AG09309 (cell line): ENCODE data around the gene TRIM17.

ENCODE experiments used
- DNase-seq: peaks from one replicate; pipeline ENCODE4 v3.0.0-alpha.2; 2010; ENCODE audit warnings: low read depth
- H3K4me3 ChIP-seq: 2 replicates; pipeline ENCODE4 v1.5.1; 2011; ENCODE audit warnings: mild to moderate bottlenecking, low read depth, low read length, moderate library complexity; ENCODE audit not compliant: control insufficient read depth
- TF ChIP-seq, protein P1 (sequence below): IDR thresholded peaks from 2 replicates; pipeline ENCODE4 v1.5.1; 2011; ENCODE audit warnings: mild to moderate bottlenecking, low read depth, low read length, inconsistent platforms; ENCODE audit not compliant: insufficient read depth, control insufficient read depth; ENCODE audit errors: missing control alignments

TRIM17 gene

DNA sequence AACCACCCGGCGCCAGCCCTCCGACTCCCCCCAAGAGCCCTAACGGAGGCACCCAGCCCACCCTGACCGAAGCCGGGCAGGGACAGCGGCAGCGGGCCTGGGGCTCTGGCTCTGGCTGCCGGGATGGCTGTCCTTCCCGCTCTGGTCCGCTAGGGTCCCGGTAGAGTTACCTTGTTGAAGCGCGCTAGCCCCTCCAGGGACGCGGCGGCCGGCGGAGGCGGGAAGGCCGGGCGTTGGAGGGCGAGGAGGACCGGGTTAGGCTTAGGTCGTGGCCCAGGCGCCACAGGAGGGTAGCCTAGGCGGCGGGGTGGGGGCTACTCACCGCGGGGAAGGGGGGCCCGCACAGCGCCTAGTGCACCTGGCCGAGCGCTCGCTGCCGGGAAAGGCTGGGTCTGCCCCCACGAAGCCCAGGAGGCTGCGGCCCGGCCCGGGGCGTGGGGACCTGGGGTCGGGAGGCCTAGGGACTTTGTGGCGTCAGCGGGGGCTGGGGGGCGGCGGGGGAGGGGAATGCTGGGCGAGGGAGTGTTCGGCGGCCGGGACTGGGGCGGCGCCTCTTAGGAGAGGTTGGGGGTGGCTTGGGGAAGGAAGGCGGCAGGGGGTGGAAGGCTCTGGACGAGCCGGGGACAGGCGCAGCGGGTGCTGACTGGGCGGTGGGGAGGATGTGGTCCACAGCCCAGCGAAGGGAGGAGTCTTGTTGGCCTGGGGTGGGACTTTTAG lies at the start of gene TRIM17:
TRIM17 (minus strand) TSS at position 645 of the 717 bp plus-strand sequence. CDS start 1,789 bp downstream, outside the sequence.
- TF ChIP-seq, protein P1, sequence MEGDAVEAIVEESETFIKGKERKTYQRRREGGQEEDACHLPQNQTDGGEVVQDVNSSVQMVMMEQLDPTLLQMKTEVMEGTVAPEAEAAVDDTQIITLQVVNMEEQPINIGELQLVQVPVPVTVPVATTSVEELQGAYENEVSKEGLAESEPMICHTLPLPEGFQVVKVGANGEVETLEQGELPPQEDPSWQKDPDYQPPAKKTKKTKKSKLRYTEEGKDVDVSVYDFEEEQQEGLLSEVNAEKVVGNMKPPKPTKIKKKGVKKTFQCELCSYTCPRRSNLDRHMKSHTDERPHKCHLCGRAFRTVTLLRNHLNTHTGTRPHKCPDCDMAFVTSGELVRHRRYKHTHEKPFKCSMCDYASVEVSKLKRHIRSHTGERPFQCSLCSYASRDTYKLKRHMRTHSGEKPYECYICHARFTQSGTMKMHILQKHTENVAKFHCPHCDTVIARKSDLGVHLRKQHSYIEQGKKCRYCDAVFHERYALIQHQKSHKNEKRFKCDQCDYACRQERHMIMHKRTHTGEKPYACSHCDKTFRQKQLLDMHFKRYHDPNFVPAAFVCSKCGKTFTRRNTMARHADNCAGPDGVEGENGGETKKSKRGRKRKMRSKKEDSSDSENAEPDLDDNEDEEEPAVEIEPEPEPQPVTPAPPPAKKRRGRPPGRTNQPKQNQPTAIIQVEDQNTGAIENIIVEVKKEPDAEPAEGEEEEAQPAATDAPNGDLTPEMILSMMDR, result peak; percentile 28
- DNase-seq, result no peak
- peak within 1 kb of the TSS; percentile 31 for H3K4me3 ChIP-seq

DNA sequence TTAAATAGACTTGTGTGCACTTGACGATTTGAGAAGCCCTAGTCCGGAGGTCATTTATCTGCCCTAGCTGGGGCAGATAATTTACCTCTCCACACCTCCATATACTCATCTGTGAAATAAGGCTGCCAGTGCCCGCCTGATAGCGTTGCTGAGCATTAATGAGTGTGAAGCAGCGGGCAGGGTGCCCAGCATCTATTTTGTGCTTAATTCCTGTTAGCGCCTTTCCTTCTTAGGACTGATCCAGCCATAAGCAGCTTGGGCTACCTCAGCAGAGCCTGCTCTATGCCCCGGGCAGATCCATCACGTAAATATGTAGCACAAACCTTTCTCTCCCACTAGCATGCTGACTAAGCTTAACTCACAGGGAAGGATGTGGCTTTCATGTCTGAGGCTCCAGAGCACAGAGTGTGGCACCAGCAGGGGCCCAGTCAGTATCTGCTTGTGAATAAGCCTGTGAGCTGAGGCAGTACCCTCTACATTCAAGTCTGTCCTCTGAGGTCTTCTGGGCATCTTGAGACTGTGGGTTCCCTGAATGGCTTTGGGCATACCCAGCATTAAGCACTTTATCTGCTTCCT lies 49.0 kb upstream of the TRIM17 start:
- TF ChIP-seq, protein P1, result no peak
- no peak for DNase-seq
- no peak overlapping the region for H3K4me3 ChIP-seq

DNA sequence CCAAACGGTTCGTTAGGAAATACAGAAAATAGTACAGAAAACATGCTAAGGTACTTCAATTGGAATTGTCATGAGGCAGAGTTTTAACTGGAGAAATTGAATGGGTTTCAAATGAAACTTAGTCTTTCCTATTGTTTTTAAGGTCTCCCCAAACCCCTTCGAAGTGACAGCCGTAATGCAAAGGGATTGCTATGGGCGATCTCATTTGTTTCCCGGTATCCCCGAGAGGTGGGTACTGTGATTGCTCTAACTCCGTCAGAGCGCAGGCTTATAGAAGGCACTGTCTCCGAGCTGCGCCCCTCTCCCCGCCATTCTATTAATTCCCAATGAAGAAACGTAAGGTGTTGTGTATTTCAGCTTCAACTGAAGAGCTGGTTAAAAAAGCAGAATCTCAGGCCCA lies 48.5 kb upstream of the TRIM17 start:
- H3K4me3 ChIP-seq, result peak overlapping the region; percentile 34
- TF ChIP-seq, protein P1, result no peak
- no peak for DNase-seq

- H3K4me3 ChIP-seq, result peak overlapping the region; percentile 34
- TF ChIP-seq, protein P1, result no peak
- DNase-seq, result no peak
Measured at GRCh38 chr1:228464487-228464983, 47.9 kb upstream of the TRIM17 start.

- peak overlapping the region; percentile 17; the same call in 1 of the 2 replicates for H3K4me3 ChIP-seq
- TF ChIP-seq, protein P1, result no peak
- no peak for DNase-seq
Measured at GRCh38 chr1:228463559-228464455, 47.1 kb upstream of the TRIM17 start.

DNA sequence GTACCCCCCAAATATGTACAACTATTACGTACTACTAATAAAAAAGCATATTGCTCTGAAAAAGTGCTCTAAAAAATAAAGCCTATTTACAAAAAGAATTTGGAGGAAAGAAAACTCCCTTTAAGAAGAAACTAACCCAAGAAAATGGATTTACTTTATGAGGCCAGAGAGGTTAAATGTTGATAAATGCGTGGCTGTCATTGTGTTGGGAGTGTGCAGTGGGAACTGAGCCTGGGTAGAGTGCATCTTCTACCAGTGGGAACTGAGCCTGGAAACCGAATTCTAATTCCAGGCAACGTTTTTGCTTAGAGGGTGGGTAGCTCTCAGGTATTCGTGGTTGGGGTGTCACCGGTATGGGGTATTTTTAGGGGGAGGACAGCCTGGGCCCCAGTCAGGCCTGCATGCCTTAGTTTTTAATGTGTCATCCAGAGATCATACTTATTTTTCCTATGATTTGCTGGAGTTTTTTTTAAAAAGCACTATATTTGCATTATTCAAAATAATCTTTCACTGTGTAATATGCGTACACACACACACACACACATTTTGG lies 46.4 kb upstream of the TRIM17 start:
- TF ChIP-seq, protein P1, result no peak
- DNase-seq, result no peak
- no peak overlapping the region for H3K4me3 ChIP-seq
